DND-41 (cell line): ENCODE results near the gene RIN2.
"Not testable (repeated sequence)": the region's sequence is repeated elsewhere in the genome, so short reads cannot be mapped to it uniquely, and the experiment has no call there.

ENCODE experiments used
- ATAC-seq: fragments of 200-7000 bp; cut with Tn5 transposase; 3 replicates; pipeline ENCODE4 v1.9.1; 2021; ENCODE audit warnings: low read depth; ENCODE audit not compliant: insufficient read depth
- DNase-seq: peaks from one replicate; pipeline ENCODE4 v3.0.0-alpha.2; 2020
- H2AFZ ChIP-seq: 2 replicates; pipeline ENCODE4 v1.6.0; 2012; ENCODE audit warnings: low read depth, low read length
- H3K27ac ChIP-seq: 2 replicates; pipeline ENCODE4 v1.5.1; 2012; ENCODE audit warnings: low read length, inconsistent platforms
- H3K27me3 ChIP-seq: fragments of 200-600 bp; sonication (generic); 2 replicates; pipeline ENCODE4 v1.6.0; 2012; ENCODE audit warnings: low read length, mild to moderate bottlenecking, inconsistent platforms; ENCODE audit not compliant: insufficient read depth, poor library complexity
- H3K36me3 ChIP-seq: 2 replicates; pipeline ENCODE4 v1.5.1; 2012; ENCODE audit warnings: low read length, inconsistent platforms; ENCODE audit not compliant: insufficient read depth
- H3K4me1 ChIP-seq: 2 replicates; pipeline ENCODE4 v1.5.1; 2012; ENCODE audit warnings: mild to moderate bottlenecking, low read length; ENCODE audit not compliant: insufficient read depth
- H3K4me2 ChIP-seq: 2 replicates; pipeline ENCODE4 v1.6.0; 2012; ENCODE audit warnings: mild to moderate bottlenecking, moderate library complexity, low read length, inconsistent platforms; ENCODE audit not compliant: insufficient read depth
- H3K4me3 ChIP-seq, 2 experiments: fragments of 200-600 bp in 1 of 2; shearing (Covaris generic) in 1 of 2; 2 replicates each; pipeline ENCODE4 v1.5.1; 2012 to 2016; ENCODE audit warnings: inconsistent platforms in 2 of 2, low read length in 2 of 2, mild to moderate bottlenecking in 2 of 2, low read depth in 1 of 2, moderate library complexity in 1 of 2
- H3K79me2 ChIP-seq: 2 replicates; pipeline ENCODE4 v1.6.0; 2012; ENCODE audit warnings: low read length, inconsistent platforms; ENCODE audit not compliant: insufficient read depth
- H3K9ac ChIP-seq: 2 replicates; pipeline ENCODE4 v1.6.0; 2012; ENCODE audit warnings: low read depth, mild to moderate bottlenecking, inconsistent platforms, low read length, moderate library complexity
- H3K9me3 ChIP-seq: 2 replicates; pipeline ENCODE4 v1.5.1; 2012; ENCODE audit warnings: low read length, moderate library complexity, mild to moderate bottlenecking, inconsistent platforms; ENCODE audit not compliant: insufficient read depth, severe bottlenecking
- H4K20me1 ChIP-seq: 2 replicates; pipeline ENCODE4 v1.6.0; 2012; ENCODE audit warnings: low read length; ENCODE audit not compliant: insufficient read depth
- CTCF ChIP-seq: IDR thresholded peaks from 2 replicates; pipeline ENCODE4 v1.5.1; 2012; ENCODE audit warnings: borderline replicate concordance, low read length, moderate library complexity, mild to moderate bottlenecking; ENCODE audit not compliant: poor library complexity, severe bottlenecking; ENCODE audit errors: extremely low read depth
- EZH2 ChIP-seq: IDR thresholded peaks from 3 replicates; pipeline ENCODE4 v1.6.1; 2012; ENCODE audit warnings: borderline replicate concordance, low read depth, mild to moderate bottlenecking, moderate library complexity, low read length, inconsistent platforms; ENCODE audit not compliant: severe bottlenecking

Gene RIN2

DNA sequence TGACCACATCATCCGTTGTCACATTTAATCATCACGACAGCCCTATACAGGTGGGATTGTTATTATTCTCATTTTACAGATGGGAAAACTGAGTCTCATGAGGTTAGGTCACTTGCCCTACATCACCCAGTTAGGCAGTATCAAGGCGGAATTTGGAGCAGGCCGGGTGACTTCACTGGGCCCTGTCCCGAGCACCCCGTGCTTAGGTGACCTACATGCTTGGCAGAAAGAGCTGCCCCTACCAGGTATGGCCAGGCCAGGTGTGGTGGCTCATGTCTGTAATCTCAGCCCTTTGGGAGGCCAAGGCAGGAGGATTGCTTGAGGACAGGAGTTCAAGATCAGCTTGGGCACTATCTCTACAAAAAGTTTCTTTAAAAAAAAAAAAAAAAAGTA is 44.0 kb downstream of the RIN2 start:
- H3K27ac ChIP-seq, result no peak overlapping the region
- no peaks in the 10 kb centered on the region for H4K20me1 ChIP-seq
- H3K4me3 ChIP-seq, result no peak overlapping the region
- peaks cover 2% of the 10 kb centered on the region for H3K27me3 ChIP-seq
- no peaks in the 10 kb centered on the region for H3K9me3 ChIP-seq
- no peaks in the 10 kb centered on the region for H3K36me3 ChIP-seq
- H3K4me1 ChIP-seq, result no peaks in the 10 kb centered on the region
- DNase-seq (no peak), ATAC-seq (no peak)
- H3K9ac ChIP-seq, result no peak overlapping the region
- H3K4me2 ChIP-seq, result no peak overlapping the region
- TF ChIP-seq CTCF (no peak), EZH2 (no peak)
- H3K79me2 ChIP-seq, result no peaks in the 10 kb centered on the region
- H2AFZ ChIP-seq, result no peak overlapping the region

DNA sequence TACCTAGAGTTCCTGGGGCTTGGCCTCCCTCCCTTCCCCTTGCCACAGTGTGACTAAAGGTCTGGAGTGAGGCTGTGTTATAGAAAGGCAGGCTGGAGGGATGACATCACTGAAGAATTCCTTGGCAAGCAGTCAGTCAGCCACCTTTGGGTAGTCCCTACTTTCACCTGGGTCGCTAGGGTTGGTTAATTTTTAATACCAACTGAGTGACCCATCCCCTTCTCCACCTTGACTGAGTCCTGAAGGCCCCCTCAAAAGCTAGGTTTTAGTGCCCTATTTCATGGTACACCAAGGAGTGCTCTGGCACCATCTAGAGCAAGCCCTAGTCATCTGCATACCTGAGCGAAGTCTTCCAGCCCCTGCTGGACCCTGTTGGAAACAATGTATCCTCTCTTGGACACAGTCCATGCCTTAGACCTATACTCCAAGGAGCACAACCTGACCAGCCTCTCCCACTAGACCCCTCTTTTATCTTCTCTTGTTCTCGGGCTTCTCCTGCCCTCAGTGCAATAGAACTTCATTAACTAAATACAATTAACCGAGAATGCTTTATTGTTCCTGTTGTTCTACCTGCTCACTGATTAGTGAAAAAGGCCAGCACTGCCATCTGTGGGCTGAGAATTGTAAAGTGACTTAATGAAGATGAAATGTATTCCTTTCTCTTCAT is 44.6 kb downstream of the RIN2 start:
- TF ChIP-seq EZH2, result no peak
- TF ChIP-seq CTCF, result no peak
- Histone ChIP-seq H3K79me2 (no peaks in the 10 kb centered on the region), H3K27me3 (peaks cover 2% of the 10 kb centered on the region), H3K27ac (no peak overlapping the region), H4K20me1 (no peaks in the 10 kb centered on the region), H3K4me3 (no peak overlapping the region), H3K4me1 (no peaks in the 10 kb centered on the region), H2AFZ (no peak overlapping the region), H3K9ac (no peak overlapping the region), H3K36me3 (no peaks in the 10 kb centered on the region), H3K9me3 (no peaks in the 10 kb centered on the region), H3K4me2 (no peak overlapping the region)
- no peak for ATAC-seq
- DNase-seq, result no peak

GRCh38 chr20:19806276-19806675 is 48.2 kb downstream of the RIN2 start:
- H3K79me2 ChIP-seq, H3K36me3 ChIP-seq, H3K27me3 ChIP-seq, H3K4me2 ChIP-seq, H4K20me1 ChIP-seq, H3K9me3 ChIP-seq, H3K9ac ChIP-seq, H3K4me3 ChIP-seq, H2AFZ ChIP-seq, H3K27ac ChIP-seq, DNase-seq, ATAC-seq, H3K4me1 ChIP-seq: not testable (repeated sequence)

DNA sequence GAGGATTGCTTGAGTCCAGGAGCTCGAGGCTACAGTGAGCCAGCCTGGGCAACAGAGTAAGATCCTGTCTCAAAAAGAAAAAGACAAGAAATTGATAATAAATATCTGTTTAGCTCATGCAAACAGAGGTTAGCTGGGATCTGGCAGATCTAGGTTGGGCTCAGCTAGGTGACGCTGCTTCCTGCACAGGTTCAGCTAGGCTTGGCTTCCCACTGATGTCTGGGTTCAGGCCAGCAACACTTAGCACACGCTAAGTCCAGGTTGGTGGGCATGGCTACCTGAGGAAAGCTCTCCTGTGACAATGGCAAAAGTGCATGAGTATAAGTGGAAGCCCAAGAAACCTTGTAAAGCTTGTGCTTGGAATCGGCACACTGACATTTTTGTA is 48.7 kb downstream of the RIN2 start:
- no peak for DNase-seq
- Histone ChIP-seq H3K4me1 (no peaks in the 10 kb centered on the region), H3K36me3 (no peaks in the 10 kb centered on the region), H3K27me3 (no peaks in the 10 kb centered on the region), H4K20me1 (no peaks in the 10 kb centered on the region), H3K9me3 (no peaks in the 10 kb centered on the region), H3K4me2 (no peak overlapping the region), H3K79me2 (no peaks in the 10 kb centered on the region), H3K4me3 (no peak overlapping the region), H3K27ac (no peak overlapping the region), H2AFZ (no peak overlapping the region), H3K9ac (no peak overlapping the region)
- ATAC-seq, result no peak
- TF ChIP-seq EZH2 (no peak), CTCF (no peak)
